NCI-H2196 (cell line): ENCODE data around the gene MEF2B.
"Not testable (repeated sequence)": the region's sequence is repeated elsewhere in the genome, so short reads cannot be mapped to it uniquely, and the experiment has no call there.

Experiments
- DNase-seq: peaks from one replicate; lab custom pipeline; 2025; ENCODE audit not compliant: unreplicated experiment; lab: John Stamatoyannopoulos, UW

MEF2B gene

DNA sequence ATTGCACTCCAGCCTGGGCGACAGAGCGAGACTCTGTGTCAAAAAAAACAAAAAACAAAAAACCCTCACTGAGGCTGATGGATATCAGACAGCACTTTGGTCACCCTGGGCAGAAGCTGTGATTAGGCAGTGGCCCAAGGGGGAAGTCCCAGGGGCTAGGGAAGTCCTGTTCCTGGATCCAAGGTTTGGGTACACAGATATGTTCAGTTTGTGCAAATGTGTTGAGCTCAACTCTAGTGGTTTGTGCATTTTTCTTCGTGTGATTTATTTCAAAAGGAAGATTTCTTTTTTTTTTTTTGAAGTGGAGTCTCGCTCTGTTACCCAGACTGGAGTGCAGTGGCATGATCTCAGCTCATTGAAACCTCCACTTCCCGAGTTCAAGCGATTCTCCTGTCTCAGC is 12.3 kb downstream of the MEF2B start:
- DNase-seq: no peak

DNA sequence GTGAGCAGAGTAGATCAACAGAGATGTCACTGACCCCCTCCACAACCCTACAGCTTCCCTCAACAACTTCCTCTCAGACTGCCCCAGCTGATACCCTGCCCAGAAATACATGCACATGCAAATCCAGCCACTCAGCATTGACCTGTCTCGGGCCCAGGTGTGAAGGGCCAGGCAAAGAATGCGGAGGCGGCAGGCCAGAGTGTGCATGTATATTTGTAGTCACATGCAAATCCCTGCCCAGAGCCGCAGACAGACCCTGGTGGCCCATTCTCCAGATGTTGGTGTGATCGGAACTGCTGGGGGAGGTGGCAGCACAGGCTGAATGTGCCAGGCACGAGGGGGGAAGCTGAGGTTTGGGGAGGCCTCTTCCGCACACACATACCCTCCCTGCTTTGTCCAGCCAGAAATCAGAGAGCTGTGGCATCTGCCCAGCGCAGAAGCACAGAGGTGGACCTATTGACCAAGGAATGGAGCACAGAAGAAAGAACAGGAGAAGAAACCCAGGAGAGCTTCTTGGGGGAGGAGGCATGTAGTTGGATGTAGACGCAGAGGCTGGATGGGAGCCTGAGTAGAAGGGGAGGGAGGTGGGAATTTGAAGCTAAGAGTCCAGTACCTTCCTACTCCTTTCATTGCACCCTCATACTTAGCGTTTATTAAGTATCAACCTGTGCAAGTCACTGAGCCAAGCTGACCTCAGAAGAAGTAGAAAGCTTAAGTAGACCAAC is 14.4 kb downstream of the MEF2B start:
- no peak for DNase-seq

DNA sequence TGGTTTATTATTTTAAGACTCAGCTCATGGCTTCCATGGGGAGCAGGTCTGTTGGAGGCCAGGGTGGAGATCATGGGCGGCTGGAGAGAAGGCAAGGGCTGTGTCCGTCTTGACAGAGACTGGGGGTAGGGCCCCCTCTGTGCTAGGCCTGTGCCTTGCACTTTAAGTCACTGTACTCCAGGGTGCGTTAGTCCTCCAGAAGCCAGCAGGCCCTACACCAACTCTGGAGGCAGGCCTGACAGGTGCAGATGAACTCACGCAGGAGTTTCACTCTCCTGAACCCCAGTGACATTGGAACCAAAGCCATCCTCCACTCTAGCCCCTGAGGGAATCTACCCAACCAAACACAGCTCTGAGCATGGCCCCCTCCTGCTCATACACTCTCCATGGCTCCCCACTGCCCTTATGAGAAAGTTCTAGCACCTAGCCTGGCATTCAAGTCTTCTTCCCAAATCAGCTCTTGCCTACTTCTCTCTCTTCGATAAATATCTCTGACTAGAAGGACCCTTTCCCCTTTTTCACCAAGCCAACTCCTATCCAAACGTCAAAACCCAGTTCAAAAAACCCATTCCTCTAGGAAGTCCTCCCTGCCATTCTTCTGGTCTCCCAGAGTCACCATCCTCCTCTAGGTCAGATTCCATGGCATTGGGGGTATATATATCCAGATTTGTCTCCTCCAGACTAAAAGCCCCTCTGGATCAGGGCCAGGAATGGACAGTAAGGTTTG is 15.1 kb downstream of the MEF2B start:
- no peak for DNase-seq

DNA sequence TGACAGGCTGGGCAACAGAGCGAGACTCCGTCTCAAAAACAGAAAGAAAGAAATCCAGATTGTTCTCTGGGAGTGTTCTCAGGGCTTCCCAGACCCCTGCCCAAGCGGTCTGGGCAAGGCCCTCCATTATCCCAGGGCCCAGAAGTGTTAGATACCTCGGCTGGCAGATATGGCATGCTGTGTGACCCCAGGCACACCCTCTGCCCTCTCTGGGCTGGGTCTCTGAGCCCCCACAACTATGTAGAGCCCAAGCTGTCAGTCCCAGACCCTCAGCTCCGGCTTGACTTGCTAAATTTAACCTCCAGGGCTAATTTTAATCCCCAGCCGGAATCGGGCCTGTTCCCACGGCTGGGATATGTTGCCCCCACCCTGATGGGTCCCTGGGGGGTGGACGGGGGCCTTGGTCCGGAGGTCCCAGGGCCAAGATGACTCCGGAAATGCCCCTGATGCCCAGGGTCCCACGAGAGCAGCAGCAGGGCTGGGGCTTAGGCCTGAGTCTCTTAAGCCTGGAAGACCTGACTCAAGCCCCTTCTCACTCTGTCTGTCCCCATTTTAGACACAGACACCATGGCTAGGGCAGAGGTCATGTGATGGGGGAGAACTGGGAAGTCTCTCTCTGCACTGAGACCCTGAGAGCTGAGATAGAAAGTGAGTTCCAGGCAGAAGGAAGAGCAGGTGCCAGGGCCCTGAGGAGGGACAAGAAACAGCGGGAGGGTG is 17.2 kb downstream of the MEF2B start:
- DNase-seq: no peak

DNA sequence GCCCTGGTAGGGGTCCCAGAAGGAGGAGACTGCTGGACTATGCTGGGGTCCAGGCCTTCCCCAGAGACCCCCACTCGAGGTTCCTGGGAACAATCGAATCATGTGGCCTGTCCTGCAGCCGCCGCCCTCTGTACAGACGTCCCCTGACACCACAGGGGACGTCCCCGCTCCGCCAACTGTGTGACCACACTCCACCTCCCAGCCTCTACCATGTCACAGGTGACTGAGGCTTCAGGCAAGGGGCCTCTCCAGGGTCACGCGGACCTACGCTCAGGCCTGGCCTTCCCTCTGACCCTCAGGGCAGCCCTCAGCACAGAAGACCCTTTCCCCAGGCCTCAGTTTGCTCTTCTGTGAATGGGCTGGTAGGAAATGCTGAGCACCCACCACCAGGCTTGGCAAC is 18.6 kb downstream of the MEF2B start:
- DNase-seq: no peak

DNA sequence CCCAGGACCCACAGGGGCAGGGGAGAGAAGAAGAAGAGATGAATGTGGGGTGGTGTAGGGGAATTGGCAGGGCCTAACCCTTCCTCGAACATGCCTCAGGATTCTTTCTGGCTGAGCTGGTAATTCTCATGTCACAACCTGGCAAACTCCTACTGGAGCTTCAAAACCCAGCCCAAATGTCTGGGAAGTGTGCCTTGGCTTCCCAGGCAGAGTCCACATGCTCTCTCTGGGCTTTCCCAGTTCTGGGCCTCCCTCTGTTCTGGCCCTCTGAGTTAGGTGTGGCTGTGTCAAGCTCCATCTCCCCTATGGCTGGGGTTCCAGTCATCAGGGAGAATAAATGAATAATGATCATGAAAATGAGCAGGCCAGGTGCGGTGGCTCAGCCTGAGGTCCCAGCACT is 20.6 kb downstream of the MEF2B start:
- DNase-seq: no peak

DNA sequence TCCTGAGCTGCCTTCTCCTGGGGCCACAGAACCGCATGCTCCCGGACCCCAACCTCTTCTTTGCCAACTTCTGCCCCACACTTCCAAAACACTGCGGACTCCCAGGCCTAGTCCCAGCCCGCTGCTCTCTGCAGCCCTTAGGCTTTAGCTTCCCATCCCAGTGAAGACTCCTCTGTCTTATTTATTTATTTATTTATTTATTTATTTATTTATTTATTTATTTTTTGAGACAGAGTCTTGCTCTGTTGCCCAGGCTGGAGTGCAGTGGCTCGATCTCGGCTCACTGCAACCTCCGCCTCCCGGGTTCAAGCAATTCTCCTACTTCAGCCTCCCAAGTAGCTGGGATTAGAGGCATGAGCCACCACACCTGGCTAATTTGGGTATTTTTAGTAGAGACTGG is 21.6 kb downstream of the MEF2B start:
- not testable (repeated sequence) for DNase-seq

DNA sequence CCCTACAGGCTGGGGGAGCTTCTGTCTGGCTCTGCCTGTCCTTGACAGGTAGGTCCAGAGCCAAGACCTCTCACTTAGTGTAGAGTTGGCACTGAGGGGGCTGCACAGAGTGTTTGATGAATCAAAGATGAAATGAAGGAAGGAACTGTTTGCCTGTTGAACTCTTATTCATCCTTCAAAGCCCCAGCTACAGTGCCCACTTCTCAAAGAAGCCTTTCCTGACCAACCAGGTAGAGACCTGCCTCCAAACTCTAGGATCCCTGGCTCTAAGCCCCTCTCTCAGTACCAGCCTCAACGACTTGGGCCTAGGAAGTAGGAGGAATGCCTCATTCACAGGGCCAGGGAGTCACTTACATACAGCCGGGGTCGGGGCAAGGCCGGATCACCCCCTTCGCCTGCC is 22.7 kb downstream of the MEF2B start:
- no peak for DNase-seq

DNA sequence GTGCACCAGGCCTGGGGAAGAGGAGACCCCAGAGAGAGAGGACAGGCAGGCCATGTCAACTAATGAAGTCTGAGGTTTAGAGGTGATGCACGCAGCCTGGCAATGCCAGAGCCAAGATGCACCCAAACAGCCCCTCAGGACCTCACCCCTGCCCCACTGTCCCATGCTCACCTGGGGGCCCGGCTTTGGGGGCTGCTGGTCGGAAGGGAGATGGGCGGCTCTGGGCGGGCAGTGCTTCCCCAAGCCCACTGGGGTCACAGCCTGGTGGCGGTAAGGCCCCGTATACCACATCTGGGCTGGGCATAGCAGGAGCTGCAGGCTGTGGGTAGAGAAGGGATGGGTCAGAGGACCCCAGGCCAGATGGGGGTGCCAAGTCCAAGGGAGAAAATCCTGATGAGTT is 23.2 kb downstream of the MEF2B start:
- DNase-seq: no peak

DNA sequence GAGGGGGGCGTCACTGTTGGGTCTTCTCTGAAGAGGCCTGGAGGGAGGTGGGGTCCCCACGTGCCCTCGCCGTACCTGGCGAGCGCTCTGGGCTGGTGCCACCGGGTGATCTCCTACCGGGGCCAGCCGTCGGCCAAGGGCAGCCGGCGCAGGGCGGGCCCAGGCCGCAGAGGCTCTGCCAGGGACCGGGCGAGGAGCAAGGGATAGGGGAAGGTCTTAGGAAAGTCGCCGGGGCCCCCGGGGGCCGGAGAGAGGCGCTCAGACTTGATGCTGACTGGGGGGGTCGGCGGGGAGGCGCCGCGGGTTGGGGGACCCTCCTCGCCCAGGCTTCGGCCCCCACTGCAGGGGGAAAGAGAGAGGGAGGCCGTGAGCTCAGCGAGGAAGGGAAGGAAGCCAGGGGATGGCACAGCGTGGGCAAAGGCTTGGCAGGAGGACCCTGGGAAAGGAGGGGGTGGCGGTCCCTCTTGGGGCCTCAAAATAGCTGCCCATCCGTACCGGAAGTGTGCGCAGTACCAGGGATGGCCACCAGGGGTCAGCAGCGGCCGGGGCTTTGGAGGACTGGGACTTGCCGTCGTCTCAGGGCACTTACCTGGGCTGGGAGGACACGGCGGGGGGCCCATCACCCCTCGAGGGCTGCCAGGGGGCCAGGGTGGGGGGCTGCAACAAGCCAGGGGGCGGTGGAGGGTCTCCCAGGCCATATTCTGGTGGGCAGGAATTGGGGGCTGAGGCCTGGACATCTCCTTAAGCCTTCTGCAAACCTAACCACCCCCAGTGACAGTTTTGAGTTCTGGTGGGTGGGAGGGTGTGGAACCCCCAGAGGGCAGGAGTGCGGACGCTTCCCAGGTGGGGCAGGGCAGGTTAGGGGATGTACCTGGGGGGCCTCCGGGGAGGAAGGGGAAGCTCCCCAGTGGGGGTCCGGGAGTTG is 24.1 kb downstream of the MEF2B start:
- peak; percentile 80 for DNase-seq

DNA sequence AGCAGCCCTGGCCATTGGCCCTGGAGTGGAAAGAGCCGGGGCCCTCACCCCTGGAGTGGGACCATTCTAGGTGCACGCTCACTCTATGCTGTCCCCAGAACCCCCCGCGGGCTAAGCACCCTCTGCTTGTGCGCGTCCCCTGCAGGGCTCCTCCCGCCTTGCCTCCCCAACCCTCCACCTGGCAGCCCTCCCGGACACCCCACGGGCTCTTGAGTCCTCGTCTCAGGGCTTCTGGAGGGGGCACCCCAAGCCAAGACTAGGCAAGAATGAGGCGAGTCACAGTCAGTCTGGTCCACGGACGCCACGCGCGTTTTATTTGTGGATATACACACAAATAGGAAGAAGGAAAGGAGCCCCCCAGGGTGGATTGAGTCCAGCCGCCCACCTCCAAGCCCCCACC is 24.8 kb downstream of the MEF2B start:
- no peak for DNase-seq

DNA sequence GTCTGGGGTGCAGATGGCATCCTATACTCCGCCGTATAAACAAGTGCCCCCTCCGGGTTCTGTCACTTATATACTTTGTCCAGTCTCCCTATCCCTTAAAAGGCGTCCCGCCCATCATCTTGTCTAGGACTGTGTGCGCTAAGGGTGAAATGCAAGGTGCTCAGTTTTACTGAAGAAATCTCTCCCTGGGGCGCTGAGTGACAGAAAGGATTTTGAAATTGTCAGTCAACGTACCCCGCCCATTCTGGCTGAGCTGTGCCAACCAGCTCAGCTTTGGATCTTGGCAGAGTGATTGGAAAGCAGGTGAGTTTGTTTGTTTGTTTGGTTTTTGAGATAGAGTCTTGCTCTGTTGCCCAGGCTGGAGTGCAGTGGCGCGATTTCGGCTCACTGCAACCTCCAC is 27.7 kb downstream of the MEF2B start:
- DNase-seq: no peak

DNA sequence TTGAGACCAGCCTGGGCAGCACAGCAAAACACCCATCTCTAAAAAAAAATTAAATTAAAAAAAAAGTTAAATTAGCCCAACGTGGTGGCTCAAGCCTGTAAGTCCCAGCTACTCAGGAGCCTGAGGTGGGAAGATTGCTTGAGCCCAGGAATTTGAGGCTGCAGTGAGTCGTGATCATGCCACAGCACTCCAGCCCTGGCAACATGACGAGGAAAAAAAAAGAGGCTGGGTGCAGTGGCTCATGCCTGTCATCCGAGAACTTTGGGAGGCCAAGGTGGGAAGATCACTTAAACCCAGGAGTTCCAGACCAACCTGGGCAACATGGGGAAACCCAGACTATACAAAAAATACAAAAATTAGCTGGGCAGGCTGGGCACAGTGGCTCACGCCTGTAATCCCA is 29.6 kb downstream of the MEF2B start:
- no peak for DNase-seq

DNA sequence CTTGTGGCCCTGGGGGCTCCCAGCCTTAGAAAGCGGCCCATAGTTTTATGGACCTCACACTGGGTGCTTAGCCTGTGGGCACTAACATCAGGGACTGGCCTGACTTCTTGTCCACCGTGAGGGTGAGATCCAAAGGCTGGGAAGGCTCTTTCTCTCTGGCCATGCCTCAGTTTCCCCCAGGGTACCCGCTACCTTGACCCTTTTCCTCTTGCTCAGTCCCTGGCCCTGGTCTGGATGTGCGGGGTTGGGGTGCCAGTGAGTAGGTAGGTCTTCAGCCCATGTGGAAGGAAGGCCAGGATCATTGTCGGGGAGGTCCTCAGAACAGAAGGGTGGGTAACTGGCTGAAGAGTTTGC is 30.2 kb downstream of the MEF2B start:
- no peak for DNase-seq

DNA sequence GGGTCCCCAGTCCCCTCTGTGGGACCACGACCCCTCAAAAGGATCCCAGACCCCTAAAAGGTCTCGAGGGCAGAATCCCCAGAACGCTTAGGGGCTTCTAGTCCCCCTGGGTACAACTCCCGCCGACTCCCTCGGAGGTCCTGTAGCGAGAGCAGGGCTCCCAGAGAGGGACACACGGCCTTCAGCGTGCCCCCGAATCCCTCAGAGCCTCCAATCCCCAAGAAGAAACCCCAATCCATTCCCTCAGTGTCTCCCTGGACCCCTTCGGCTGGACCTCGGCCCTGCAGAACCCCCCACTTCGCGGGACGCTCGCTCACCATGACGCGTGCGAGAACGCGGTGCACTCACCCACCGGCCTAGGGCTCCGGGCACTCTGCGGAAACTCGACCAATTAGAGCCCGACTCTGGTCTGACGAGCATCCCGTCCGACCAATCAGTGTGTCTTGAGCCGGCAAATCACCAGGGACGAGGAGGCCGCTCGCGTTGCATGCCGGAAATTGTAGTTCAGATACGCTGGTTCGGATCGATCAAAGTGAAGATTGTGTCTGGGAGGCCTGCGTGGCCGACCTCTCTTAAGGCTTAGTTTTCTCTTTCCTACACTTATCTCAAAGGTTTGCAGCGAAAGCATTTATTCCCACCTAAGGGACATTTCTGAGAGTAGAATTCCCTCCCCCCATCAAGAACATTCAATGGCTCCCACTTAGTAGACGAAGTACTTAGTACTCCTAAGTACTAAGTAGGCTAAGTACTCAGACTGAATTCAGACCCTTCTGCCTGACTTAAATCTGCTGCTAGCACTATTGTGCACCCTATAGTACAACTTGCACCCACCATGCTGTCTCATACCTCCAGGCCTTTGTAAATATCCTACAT is 31.7 kb downstream of the MEF2B start, which contains the start of gene TMEM161A:
Gene TMEM161A, minus strand, starts transcription at position 370 of the 873 bp plus-strand sequence. Its CDS starts 50 bp downstream, at position 320.
- DNase-seq: peak; percentile 96

DNA sequence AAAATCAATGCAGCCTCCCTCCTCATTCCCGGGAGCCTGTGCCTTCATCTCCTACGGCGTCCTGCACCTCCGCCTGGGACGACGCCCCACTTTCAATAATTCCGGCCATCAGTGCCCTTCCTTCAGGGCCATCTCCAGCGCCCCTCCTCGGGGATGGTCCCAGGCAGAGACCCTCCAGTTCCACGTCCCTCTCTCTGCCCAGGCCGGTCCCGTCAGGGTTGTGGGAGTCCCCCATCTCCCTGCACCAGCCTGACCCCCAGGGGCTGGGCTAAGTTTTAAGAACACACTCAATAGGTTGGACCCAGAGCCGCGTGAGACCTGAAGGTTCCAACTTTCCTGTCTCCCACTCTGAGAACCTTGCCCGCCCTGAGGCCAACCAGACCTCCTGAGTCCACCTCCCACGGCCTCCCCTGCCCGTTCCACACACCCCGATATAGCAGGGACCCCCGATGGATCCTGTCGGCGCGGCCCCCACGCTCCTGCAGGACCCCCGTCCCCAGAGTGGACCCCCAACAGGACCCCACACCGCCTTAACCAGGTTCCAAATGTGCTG is 32.4 kb downstream of the MEF2B start:
- no peak for DNase-seq

DNA sequence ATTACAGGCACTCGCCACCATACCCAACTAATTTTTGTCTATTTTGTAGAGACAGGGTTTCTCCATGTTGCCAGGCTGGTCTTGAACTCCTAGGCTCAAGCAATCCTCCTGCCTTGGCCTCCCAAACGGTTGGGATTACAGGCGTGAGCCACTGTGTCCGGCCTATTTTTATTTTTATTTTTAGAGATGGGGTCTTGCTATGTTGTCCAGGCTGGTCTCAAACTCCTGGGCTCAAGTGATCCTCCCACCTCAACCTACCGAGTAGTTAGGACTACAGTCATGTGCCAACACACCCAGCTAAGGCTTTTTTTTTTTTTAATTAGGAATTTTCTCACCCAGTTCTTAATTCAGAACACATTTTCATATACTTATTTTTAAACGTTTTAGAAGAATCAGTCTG is 34.4 kb downstream of the MEF2B start:
- not testable (repeated sequence) for DNase-seq

DNA sequence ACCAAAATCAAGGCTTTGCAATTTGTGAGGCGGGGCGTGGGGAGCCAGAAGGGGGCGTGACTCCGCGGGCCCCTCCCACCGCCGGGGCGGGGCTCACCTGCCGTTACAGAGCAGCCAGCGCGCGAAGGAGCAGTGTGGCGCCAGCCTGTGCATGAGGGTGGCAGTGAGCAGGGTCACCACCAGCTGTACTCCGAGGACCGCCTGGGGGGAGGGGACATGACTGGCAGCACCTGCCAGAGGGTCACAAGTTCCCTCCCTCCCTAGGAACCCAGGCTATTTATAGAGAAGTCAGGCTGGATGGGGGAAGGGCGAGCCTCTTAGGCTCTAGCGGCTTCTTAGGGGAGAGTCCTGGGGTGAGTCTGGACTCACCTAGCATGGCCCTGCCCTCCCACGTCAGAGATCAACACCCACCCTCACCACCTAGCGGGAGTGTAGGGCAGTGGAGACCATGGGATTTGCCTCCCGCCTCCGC is 35.3 kb downstream of the MEF2B start:
- no peak for DNase-seq

DNA sequence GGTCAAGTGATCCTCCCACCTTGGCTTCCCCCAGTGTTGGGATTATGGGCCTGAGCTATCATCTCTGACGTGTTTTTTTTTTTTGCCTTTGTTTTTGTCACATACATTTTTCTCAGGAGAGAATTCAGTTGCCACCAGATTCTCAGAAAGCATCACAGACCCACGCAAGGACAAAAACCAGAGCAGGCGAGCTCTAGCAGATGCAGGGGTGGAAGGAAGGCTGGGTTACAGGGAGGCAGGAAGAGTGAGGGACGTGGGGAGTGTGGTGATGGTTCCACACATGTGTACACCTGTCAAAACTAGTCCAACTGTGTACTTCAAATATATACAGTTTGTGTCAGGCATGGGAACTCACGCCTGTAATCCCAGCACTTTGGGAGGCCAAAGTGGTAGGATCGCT is 36.1 kb downstream of the MEF2B start:
- no peak for DNase-seq

DNA sequence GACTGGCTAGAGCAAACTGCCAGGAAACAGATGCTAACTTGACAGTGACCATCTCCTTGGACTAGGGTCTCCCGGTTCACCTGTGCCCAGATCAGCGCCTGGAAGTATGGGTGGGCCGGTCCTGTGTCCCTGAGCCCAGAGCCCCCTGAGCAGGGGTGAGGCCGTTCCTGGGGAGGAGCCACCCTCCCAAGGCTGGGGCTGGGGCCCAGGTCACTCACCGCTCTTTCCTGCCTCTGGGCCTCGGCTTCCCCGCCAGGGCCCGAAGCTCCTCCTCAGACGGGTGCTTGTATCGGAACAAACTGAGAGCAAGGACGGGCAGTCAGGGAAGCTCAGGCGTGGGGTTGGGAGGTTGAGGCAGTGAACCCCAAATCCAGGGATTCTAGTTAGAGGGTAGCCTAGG is 37.2 kb downstream of the MEF2B start:
- DNase-seq: no peak
